HG03442 (cell line): ENCODE measurements around the gene NPY4R2.
"Not testable (repeated sequence)": the region's sequence is repeated elsewhere in the genome, so short reads cannot be mapped to it uniquely, and the experiment has no call there.

ENCODE experiments used
- ATAC-seq: cut with Tn5 transposase; IDR thresholded peaks from one replicate; pipeline ENCODE4 v1.9.1; 2021; ENCODE audit warnings: mild to moderate bottlenecking, moderate library complexity; ENCODE audit not compliant: unreplicated experiment

NPY4R2 gene

GRCh38 chr10:47928225-47928624 is 9.8 kb downstream of the NPY4R2 start:
- not testable (repeated sequence) for ATAC-seq

- ATAC-seq = not testable (repeated sequence)
These were observed 14.4 kb downstream of the NPY4R2 start for GRCh38 chr10:47932824-47933223.

DNA sequence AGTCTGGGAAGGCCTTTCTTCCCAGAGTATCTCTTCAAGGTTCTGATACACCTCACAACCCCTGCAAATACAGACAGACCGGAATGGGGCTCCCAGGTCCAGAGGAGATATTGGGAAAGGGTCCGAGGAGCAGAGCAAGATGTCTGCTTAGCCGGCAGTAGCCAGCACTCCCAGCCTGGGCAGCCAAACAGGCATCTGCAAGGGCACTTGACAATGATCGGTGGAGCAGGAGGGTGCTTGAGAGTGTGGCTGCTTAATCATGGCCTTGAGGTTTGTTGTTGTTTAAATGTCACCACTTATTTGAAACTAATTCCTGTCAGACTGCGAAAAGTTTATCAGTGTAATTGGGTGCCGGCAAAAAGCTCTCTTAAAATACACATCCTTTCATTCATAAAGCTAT is 15.0 kb downstream of the NPY4R2 start:
- ATAC-seq = not testable (repeated sequence)

DNA sequence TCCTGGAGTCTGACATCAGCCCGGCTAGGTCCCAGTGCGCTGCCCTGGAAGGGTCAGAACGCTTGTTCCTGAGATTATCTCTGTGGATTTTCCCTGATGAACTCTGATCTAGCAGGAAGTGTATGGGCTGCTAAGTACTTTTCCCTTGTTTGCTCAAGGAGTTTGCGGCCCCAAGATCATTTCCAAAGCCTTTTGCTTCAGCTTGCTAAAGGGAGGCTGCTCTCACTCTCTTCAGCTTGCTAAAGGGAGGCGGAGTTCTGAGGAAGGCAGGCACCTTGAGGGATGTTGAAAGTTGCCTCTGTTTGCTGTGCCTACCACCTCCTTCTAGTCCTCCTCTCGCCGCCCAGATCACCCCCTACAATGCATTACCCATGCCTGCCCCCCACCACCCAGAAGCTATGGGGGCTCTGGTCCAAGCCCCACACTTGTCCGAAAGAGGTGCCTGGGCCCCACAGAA is 18.3 kb downstream of the NPY4R2 start:
- not testable (repeated sequence) for ATAC-seq

- ATAC-seq = not testable (repeated sequence)
These were observed 19.2 kb downstream of the NPY4R2 start for GRCh38 chr10:47937634-47938033.

GRCh38 chr10:47940821-47941220 is 22.4 kb downstream of the NPY4R2 start:
- ATAC-seq = not testable (repeated sequence)

- not testable (repeated sequence) for ATAC-seq
These were observed 22.9 kb downstream of the NPY4R2 start for GRCh38 chr10:47941379-47941778.

DNA sequence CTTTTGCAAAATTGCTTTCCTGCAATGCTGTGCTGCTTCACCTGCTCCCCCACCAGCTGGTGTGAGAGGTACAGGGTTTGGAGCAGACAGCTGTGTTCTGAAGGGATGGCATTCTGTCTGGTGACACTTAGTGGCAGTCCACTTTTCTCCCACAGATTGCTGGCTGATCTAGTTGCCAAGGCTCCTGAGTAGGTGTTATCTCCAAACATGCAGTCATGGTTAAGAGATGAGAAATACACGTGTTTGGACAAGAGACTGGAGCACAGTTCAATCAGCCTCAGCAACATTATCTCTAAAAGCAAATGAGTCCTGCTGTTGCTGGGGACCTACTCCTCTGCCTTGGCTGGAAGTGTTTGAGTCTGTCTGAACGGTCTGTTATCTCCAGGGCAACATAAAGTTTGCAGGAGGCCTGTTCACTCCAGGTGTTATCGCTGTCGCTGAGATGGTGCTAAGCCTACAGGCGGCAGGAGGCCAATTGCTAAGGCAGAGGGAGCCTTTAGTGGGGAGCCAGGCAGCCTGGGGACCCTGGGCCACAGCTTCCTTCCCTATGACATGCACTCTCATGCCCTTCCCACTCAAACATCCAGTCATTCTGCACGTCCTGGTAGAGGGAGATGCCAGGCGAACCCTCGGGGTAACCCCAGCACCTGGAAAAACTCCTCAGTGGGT is 24.0 kb downstream of the NPY4R2 start:
- ATAC-seq = not testable (repeated sequence)

- ATAC-seq = not testable (repeated sequence)
These were observed 24.9 kb downstream of the NPY4R2 start for GRCh38 chr10:47943328-47943727.

- ATAC-seq = not testable (repeated sequence)
These were observed 29.0 kb downstream of the NPY4R2 start for GRCh38 chr10:47947424-47947823.

DNA sequence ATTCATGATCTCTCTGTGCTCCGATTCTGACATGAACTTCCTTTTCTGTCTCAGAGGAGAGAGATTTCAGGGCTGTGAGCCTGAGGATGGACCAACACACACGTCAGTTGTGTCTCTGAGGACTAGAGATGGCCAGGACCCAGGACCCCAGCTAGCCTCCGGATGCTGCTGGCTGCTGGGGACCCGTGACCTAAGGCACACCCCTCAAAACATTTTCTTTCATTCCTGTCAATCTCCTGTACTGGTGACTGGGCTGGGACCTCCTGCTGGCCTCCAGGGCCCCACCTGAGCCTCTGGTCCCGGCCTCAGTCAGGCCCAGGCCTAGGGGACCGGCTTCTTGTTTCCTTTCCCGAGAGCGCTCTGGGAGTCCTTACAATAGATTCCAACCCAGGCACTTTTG is 38.7 kb downstream of the NPY4R2 start:
- ATAC-seq = not testable (repeated sequence)

- ATAC-seq = not testable (repeated sequence)
These were observed 41.2 kb downstream of the NPY4R2 start for GRCh38 chr10:47959677-47960076.

DNA sequence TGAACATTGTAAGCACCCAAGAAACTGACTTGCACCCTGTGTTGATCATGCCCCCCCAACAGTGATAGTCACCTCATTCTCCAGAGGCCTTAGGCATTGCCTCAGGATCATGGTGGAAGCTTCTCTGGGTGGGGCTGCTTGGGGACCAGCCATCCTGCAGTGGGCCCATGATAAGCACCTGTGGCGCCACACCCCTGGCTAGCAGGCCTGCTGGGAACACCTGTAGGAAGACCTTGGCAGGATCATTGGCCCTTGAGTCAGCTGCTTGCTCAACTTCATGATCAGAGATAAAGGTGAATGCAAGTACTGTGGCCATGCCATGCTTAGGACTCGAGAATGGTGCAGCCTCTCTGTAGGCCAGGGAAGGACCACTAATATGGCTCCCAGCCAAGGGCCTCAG is 42.2 kb downstream of the NPY4R2 start:
- ATAC-seq = not testable (repeated sequence)

DNA sequence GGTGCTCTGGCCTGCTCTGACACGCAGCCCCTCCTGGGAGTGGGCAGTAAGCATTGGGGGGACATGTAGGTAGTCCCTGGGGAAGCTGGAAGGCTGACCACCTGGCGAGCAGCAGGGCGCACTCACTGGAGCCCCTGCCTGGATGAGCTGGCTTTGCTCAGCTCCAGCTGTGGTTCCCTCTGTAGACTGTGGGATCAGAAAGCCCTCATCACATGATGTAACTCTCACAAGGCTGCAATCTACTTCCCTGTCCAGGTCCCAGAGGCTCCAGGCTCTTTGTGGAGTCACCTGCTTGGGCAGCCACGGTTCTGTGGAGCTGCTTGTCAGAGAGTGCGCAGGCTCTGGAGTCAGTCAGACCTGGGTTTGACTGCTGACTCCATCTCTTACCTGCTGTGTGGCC is 44.3 kb downstream of the NPY4R2 start:
- ATAC-seq = not testable (repeated sequence)

DNA sequence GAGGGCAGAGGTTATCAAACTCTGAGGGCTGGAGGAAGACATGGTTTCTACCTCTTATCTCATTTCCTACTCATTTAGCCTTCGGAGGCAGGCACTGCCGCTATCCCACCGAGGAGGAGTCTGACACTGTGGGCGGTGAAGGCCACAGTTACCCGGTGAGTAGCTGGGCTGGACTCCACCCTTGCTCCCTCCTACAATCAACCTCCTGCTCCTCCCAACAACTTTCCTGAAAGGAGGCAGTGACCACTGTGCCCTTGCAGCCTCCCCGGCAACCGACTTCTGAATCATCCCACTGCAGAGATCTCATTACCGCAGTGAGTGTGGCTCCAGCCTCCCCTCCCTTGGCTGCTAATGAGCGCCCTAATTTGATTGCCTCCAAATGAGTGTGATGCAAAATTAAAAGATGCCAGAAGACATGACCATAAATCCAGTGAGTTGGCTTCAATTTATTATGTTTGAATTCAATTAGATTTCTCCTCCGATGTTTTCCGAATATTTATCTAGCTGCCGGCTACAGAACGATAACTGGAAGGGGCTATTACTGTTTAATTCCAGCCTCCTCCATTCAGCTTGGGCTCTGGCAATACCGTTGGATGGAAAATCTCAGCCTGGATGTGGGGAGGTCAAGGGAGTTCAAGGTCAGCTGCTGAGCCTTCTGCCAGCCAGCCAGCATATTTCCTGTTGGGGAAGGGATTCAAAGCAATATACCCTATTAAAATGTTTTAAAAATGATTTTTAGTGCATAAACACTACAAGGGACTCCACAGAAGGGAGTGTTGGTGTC is 46.0 kb downstream of the NPY4R2 start:
- not testable (repeated sequence) for ATAC-seq

DNA sequence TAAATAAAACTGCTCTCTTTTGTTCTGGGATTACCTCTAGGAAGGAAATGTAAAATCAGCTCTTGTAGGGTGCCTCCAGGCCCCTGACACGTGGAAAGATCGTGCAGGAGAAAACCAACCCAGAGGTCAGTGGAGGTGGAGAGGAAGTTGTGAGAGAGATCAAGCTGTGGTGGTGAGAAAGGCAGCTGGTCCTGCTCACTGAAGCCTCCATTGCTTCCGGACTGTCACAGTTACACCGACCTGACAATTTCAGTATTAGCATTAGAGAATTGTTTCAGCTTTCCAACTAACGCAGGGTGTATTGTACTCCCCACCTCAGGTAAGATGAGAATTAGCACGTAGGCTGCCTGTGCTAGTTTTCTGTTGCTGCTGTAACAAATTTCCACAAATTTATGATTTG is 50.5 kb downstream of the NPY4R2 start:
- peak; percentile 78 for ATAC-seq

- ATAC-seq = not testable (repeated sequence)
These were observed 51.6 kb downstream of the NPY4R2 start for GRCh38 chr10:47970047-47970446.

GRCh38 chr10:47971598-47971997 is 53.1 kb downstream of the NPY4R2 start:
- ATAC-seq = not testable (repeated sequence)

- not testable (repeated sequence) for ATAC-seq
These were observed 53.6 kb downstream of the NPY4R2 start for GRCh38 chr10:47972077-47972476.
